ENCODE data around the gene ANKRD10. TPM values are rescaled to one million over a fixed set of nuclear protein-coding genes. Genes with fewer than 3 reads are reported as not detected.

Gene ANKRD10
- total and polyA plus RNA-seq, 2 donors from 2014 or later: 64.9 to 159 TPM

DNA sequence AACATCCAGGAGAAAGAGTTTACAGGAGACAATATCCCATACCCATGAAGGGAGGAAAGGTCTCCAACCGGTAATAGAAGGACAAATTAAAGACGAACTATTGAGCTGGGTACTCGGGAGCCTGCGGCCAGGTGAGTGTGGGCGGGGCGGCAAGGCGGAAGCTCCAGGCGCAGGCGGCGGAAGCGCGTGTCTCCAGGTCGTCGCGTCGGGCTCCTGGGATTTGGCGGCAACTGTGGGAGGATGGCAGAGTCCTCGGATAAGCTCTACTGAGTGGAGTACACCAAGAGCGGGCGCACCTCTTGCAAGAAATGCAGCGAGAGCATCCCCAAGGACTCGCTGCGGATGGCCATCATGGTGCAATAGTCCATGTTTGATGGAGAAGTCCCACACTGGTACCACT lies 21.6 kb upstream of the ANKRD10 start:
- TF ChIP-seq, protein P1, sequence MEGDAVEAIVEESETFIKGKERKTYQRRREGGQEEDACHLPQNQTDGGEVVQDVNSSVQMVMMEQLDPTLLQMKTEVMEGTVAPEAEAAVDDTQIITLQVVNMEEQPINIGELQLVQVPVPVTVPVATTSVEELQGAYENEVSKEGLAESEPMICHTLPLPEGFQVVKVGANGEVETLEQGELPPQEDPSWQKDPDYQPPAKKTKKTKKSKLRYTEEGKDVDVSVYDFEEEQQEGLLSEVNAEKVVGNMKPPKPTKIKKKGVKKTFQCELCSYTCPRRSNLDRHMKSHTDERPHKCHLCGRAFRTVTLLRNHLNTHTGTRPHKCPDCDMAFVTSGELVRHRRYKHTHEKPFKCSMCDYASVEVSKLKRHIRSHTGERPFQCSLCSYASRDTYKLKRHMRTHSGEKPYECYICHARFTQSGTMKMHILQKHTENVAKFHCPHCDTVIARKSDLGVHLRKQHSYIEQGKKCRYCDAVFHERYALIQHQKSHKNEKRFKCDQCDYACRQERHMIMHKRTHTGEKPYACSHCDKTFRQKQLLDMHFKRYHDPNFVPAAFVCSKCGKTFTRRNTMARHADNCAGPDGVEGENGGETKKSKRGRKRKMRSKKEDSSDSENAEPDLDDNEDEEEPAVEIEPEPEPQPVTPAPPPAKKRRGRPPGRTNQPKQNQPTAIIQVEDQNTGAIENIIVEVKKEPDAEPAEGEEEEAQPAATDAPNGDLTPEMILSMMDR (IDR thresholded peaks at IDR 0.05; ENCODE audit: borderline replicate concordance, extremely low read depth, insufficient read depth): no peak
- Histone ChIP-seq H3K4me3 (ENCODE audit: low read length in 3 of 3) (no peak overlapping the region), H3K27me3 (ENCODE audit: control insufficient read depth, insufficient read depth, low read length) (no peaks in the 10 kb centered on the region), H3K27ac (ENCODE audit: low read depth in 2 of 2, low read length in 2 of 2) (no peak overlapping the region), H3K4me1 (ENCODE audit: control insufficient read depth in 2 of 3, insufficient read depth in 2 of 3, low read depth in 1 of 3, low read length in 3 of 3) (no peaks in the 10 kb centered on the region), H3K36me3 (ENCODE audit: control insufficient read depth in 2 of 3, insufficient read depth in 3 of 3, low read length in 3 of 3) (no peaks in the 10 kb centered on the region), H3K9ac (ENCODE audit: low read length in 3 of 3) (no peak overlapping the region), H3K9me3 (ENCODE audit: control insufficient read depth in 2 of 3, insufficient read depth in 1 of 3, low read length in 3 of 3) (peaks cover 0 to 15% (median 9%) of the 10 kb centered on the region in 3 donors)
- intact Hi-C loops (cut with DNase I): no loop called here
- DNase-seq (no peak), FAIRE-seq (no peak)

DNA sequence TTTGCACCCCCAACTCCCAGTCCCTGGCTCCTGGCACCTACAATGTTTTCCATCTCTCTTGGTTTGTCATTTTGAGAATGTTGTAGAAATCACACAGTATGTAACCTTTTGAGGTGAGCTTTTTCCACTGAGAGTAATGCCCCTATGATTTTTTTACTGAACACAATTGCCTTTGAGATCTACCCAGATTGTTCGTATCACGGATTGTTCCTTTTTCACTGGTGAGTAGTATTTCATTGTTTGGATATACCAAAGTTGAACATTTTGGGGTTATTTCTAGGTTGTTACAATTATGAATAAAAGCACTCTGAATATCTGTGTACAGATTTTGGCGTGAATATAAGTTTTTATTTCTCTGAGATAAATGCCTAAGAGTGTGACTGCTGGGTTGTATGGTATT lies 17.7 kb upstream of the ANKRD10 start:
- Histone ChIP-seq H3K4me3 (ENCODE audit: low read length in 3 of 3) (no peak overlapping the region), H3K9ac (ENCODE audit: low read length in 3 of 3) (no peak overlapping the region), H3K4me1 (ENCODE audit: control insufficient read depth in 2 of 3, insufficient read depth in 2 of 3, low read depth in 1 of 3, low read length in 3 of 3) (no peaks in the 10 kb centered on the region), H3K27me3 (ENCODE audit: control insufficient read depth, insufficient read depth, low read length) (no peaks in the 10 kb centered on the region), H3K36me3 (ENCODE audit: control insufficient read depth in 2 of 3, insufficient read depth in 3 of 3, low read length in 3 of 3) (no peaks in the 10 kb centered on the region), H3K9me3 (ENCODE audit: control insufficient read depth in 2 of 3, insufficient read depth in 1 of 3, low read length in 3 of 3) (peaks cover 0 to 21% (median 9%) of the 10 kb centered on the region in 3 donors), H3K27ac (ENCODE audit: low read depth in 2 of 2, low read length in 2 of 2) (no peak overlapping the region)
- DNase-seq: no peak
- intact Hi-C loops (cut with DNase I): no loop called here
- TF ChIP-seq, protein P1 (IDR thresholded peaks at IDR 0.05; ENCODE audit: borderline replicate concordance, extremely low read depth, insufficient read depth): no peak
- no peak for FAIRE-seq

DNA sequence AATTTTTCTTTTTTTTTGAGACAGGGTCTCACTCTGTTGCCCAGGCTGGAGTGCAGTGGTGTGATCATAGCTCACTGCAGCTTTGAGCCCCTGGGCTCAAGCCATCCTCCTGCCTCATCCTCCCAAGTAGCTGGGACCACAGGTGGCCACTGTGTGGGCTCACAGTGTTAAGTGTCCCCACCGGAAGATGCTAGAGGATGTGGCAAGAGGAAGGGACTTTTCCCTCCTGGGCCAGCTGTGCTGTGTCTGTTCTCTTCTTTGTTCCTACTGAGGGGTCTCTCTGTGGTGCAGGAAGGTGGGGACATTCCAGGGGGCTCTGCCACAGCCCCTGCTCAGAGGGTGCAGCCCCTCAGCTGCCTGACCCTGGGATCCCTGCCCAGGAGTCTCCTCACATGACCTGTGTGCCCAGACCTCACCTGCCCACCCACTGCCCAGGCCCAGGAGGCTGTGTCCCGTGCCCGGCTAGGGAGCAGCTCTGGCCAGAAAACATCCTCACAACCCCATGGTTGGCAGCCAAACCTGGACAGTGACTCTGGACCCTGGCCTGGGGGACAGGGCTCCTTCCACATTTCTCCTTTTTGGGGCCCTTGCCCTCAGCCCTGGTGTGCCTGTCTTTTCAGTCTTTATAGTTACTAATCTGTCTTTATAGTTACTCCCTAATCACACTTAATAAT lies 14.4 kb upstream of the ANKRD10 start:
- intact Hi-C loops (cut with DNase I): no loop called here
- TF ChIP-seq, protein P1 (IDR thresholded peaks at IDR 0.05; ENCODE audit: borderline replicate concordance, extremely low read depth, insufficient read depth): no peak
- FAIRE-seq: no peak
- Histone ChIP-seq H3K9me3 (ENCODE audit: control insufficient read depth in 2 of 3, insufficient read depth in 1 of 3, low read length in 3 of 3) (peaks cover 0 to 21% (median 9%) of the 10 kb centered on the region in 3 donors), H3K27me3 (ENCODE audit: control insufficient read depth, insufficient read depth, low read length) (no peaks in the 10 kb centered on the region), H3K4me3 (ENCODE audit: low read length in 3 of 3) (no peak overlapping the region), H3K36me3 (ENCODE audit: control insufficient read depth in 2 of 3, insufficient read depth in 3 of 3, low read length in 3 of 3) (no peaks in the 10 kb centered on the region), H3K4me1 (ENCODE audit: control insufficient read depth in 2 of 3, insufficient read depth in 2 of 3, low read depth in 1 of 3, low read length in 3 of 3) (no peaks in the 10 kb centered on the region), H3K27ac (ENCODE audit: low read depth in 2 of 2, low read length in 2 of 2) (no peak overlapping the region), H3K9ac (ENCODE audit: low read length in 3 of 3) (no peak overlapping the region)
- no peak for DNase-seq
